Activated T-cell treated with anti-CD3 and anti-CD28 coated beads, Interleukin-2, amount 50 U/mL, for 24 hours (primary cell): ENCODE data around the gene EXOC6.

Experiments used
- DNase-seq: peaks from one replicate; pipeline ENCODE4 v3.0.0-alpha.2; 2020
- H3K27ac Mint-ChIP-seq: 2 replicates; pipeline ENCODE4 v1.8.0; 2020; ENCODE audit warnings: mild to moderate bottlenecking, mixed read lengths
- H3K27me3 Mint-ChIP-seq: 2 replicates; pipeline ENCODE4 v1.8.0; 2020; ENCODE audit warnings: mixed read lengths
- H3K36me3 Mint-ChIP-seq: 2 replicates; pipeline ENCODE4 v1.8.0; 2020; ENCODE audit warnings: low read depth, mixed read lengths
- H3K4me1 Mint-ChIP-seq: 2 replicates; pipeline ENCODE4 v1.8.0; 2020; ENCODE audit warnings: low read depth, mixed read lengths
- H3K4me3 Mint-ChIP-seq: 2 replicates; pipeline ENCODE4 v1.8.0; 2020; ENCODE audit warnings: mild to moderate bottlenecking, moderate library complexity, mixed read lengths
- H3K9me3 Mint-ChIP-seq: 2 replicates; pipeline ENCODE4 v1.8.0; 2020; ENCODE audit warnings: mixed read lengths

Gene EXOC6

DNA sequence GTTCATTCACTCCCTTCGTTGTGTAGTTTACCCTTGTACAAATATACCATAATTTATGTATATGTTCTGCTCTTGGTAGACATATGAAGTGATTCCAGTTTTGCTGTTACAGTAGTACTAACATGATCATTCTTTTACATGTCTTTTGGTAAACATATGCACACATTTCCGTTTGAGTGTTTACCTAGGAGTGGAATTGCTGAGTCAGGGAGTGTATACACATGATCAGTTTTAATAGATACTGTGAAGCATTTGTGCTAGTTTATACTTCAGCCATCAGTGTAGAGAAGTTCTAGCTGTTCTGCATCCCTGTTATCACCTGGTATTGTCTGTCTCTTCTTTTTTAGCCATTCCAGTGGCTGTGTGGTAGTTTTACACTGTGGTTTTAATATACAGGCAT is 177.8 kb downstream of the EXOC6 start:
- Mint-ChIP-seq H3K27ac (no peak overlapping the region), H3K27me3 (no peaks in the 10 kb centered on the region), H3K4me3 (no peak overlapping the region), H3K36me3 (peaks cover 6% of the 10 kb centered on the region), H3K4me1 (no peaks in the 10 kb centered on the region), H3K9me3 (no peaks in the 10 kb centered on the region)
- DNase-seq: no peak

DNA sequence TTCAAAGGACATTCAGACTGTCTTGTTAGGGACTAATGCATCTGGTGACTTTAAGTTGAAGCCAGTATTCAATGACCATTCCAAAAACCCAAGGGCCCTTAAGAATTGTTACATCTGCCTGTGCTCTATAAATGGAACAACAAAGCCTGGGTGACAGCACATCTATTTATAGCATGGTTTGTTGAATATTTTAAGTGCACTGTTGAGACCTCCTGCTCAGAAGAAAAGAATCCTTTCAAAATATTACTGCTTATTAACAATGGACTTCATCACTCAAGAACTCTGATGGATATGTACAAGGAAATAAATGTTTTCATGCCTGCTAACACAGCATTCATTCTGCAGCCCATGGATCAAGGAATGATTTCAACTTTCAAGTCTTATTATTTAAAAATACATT is 179.2 kb downstream of the EXOC6 start:
- peaks cover 6% of the 10 kb centered on the region for H3K36me3 Mint-ChIP-seq
- DNase-seq: no peak
- H3K4me3 Mint-ChIP-seq: no peak overlapping the region
- no peaks in the 10 kb centered on the region for H3K4me1 Mint-ChIP-seq
- H3K9me3 Mint-ChIP-seq: no peaks in the 10 kb centered on the region
- H3K27me3 Mint-ChIP-seq: no peaks in the 10 kb centered on the region
- H3K27ac Mint-ChIP-seq: no peak overlapping the region

DNA sequence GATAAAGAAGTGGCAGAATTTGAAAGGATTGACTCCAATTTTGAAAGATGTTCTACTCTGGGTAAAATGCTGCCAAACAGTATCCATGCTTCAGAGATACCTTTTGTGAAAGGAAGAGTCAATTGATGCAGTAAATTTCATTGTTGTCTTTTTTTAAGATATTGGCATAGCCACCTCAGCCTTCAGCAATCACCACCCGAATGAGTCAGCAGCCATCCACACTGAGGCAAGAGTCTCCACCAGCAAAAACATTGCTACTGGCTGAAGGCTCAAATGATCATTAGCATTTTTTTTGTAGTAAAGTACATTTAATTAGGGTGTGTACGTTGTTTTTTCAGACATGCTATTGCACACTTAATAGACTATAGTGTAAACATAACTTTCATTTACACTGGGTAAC is 180.6 kb downstream of the EXOC6 start:
- H3K27ac Mint-ChIP-seq: no peak overlapping the region
- H3K4me3 Mint-ChIP-seq: no peak overlapping the region

DNA sequence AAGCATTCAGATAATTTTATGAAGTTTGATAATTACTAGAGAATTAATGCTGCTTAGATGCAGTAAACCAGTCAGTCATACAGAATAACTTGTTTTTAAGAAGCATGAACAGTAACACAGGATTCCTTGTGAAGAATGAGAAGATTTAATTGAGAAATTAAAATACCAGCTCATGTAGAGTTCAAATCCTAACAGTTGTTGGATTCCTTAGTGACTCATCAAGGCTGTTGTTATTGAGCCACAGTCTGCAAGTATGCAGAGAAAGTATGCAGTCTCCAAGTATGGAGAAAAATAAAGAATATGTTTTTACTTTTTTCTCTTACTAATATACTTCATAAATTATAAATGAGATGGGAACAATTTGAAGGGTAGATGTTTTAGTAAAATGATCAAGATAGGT is 182.1 kb downstream of the EXOC6 start:
- Mint-ChIP-seq H3K27me3 (no peaks in the 10 kb centered on the region), H3K9me3 (no peaks in the 10 kb centered on the region), H3K4me1 (no peaks in the 10 kb centered on the region), H3K4me3 (no peak overlapping the region), H3K27ac (no peak overlapping the region), H3K36me3 (peaks cover 4% of the 10 kb centered on the region)
- DNase-seq: no peak

More for the DNA sequence above, 180.6 kb downstream of the EXOC6 start:
- H3K9me3 Mint-ChIP-seq: no peaks in the 10 kb centered on the region
- H3K36me3 Mint-ChIP-seq: peaks cover 6% of the 10 kb centered on the region
- DNase-seq: no peak
- no peaks in the 10 kb centered on the region for H3K27me3 Mint-ChIP-seq
- no peaks in the 10 kb centered on the region for H3K4me1 Mint-ChIP-seq

DNA sequence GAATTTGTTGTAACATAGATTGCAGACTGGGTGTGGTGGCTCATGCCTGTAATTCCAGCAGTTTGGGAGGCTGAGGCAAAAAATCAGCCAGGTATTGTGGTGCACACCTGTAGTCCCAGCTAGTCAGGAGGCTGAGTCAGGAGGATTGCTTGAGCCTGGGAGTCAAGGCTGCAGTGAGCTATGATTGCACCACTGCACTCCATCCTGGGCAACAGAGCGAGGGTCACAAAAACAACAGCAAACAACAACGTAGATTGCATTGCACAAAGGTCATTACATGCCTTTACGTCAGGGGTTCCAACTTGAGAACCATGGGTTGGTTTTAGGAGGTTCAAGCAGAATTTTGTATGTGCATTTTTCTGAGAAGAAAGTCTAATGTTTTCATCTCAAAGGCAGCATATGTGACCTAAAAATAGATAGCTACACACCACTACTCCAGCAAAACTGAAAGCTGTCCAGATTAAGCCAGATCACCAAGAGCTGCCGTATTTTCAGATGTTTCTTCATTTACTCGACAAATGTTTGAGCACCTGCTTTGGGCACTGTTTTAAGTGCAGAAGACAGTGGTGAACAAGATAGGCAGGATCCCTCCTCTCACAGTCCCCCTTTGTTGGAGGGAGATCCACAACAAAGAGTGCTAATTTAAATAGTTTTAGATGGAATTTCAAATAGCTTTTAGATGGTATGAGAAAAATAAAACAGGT is 183.9 kb downstream of the EXOC6 start:
- Mint-ChIP-seq H3K27ac (no peak overlapping the region), H3K4me1 (no peaks in the 10 kb centered on the region), H3K27me3 (no peaks in the 10 kb centered on the region), H3K36me3 (peaks cover 3% of the 10 kb centered on the region), H3K4me3 (no peak overlapping the region), H3K9me3 (no peaks in the 10 kb centered on the region)
- no peak for DNase-seq

DNA sequence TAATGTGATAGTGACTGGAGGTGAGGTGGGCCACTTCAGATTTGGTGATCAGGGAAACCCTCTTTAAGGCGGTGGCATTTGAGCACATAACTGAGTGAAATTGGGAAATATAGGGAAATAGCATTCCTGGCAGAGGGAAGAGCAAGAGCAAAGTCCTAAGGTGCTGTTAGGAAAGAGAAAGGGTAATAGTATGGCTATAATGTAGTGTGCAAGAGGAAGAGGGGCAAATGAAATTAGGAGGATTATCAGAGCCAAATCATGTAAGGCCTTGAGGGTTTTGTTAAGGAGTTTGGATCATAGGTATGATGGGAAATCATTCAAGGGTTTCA is 184.5 kb downstream of the EXOC6 start:
- H3K9me3 Mint-ChIP-seq: no peaks in the 10 kb centered on the region
- H3K4me1 Mint-ChIP-seq: no peaks in the 10 kb centered on the region
- H3K36me3 Mint-ChIP-seq: peaks cover 1% of the 10 kb centered on the region
- H3K27ac Mint-ChIP-seq: no peak overlapping the region
- H3K4me3 Mint-ChIP-seq: no peak overlapping the region
- no peak for DNase-seq
- no peaks in the 10 kb centered on the region for H3K27me3 Mint-ChIP-seq

DNA sequence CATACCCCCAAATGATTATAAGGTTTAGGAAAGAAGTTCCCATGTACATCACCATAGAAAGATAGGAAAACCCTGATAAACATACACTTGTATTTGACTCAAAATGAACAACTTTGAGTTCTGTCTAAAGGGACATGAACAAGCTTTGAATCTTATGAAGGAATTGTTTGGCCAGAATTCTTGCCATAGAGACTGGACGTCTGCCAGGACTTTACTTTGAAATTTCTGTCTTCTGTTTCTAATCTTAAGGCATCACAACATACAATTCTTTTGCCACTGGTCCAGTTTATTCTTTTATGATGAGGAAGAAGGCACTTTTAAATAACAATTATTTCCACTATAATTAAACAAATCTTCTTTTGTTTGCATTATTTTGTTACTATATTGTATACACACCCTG is 186.1 kb downstream of the EXOC6 start:
- H3K27me3 Mint-ChIP-seq: no peaks in the 10 kb centered on the region
- H3K27ac Mint-ChIP-seq: no peak overlapping the region
- no peak overlapping the region for H3K4me3 Mint-ChIP-seq
- H3K9me3 Mint-ChIP-seq: no peaks in the 10 kb centered on the region
- peaks cover 1% of the 10 kb centered on the region for H3K36me3 Mint-ChIP-seq
- H3K4me1 Mint-ChIP-seq: no peaks in the 10 kb centered on the region
- no peak for DNase-seq

DNA sequence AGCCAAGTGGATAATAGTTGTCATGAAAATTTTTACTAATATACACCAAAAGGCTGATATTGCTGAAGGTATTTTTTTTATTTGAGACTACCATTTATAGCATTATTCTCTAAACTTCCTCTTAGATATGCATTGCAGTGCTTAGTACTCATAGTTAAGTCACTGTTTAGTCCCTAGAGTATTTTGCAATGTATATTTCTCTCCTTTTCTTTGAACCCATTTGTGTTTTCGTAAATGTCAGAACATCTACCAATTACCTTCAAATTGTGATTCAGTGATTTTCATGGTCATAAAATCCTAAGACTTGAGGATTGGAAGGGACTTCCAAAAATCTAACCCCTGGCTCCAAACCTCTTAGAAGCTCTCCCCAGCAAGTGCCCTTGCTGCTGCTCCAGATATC is 190.8 kb downstream of the EXOC6 start:
- Mint-ChIP-seq H3K4me3 (no peak overlapping the region), H3K27me3 (no peaks in the 10 kb centered on the region), H3K4me1 (no peaks in the 10 kb centered on the region), H3K36me3 (peaks cover 1% of the 10 kb centered on the region), H3K9me3 (no peaks in the 10 kb centered on the region), H3K27ac (no peak overlapping the region)
- DNase-seq: no peak

DNA sequence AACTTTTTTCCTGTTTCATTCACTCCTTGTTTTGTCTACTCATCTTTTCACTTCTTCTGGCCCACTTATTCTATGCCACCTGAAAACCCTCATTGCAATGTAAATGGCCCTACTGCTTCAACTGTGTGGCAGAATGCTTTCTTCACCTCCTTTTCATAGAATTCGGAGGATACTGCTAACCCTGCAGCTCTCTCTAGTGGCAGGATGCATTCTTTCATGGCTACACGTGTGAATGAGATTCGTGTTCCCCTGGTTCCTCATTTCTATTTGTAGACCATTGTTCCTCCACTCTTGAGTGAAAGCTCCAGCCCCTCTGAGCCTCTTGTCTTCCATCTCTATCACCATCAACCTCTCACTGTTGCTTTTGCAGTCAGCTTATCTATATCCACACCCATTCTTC is 191.4 kb downstream of the EXOC6 start:
- no peak for DNase-seq
- Mint-ChIP-seq H3K4me1 (no peaks in the 10 kb centered on the region), H3K9me3 (no peaks in the 10 kb centered on the region), H3K27me3 (no peaks in the 10 kb centered on the region), H3K4me3 (no peak overlapping the region), H3K36me3 (peaks cover 1% of the 10 kb centered on the region), H3K27ac (no peak overlapping the region)

DNA sequence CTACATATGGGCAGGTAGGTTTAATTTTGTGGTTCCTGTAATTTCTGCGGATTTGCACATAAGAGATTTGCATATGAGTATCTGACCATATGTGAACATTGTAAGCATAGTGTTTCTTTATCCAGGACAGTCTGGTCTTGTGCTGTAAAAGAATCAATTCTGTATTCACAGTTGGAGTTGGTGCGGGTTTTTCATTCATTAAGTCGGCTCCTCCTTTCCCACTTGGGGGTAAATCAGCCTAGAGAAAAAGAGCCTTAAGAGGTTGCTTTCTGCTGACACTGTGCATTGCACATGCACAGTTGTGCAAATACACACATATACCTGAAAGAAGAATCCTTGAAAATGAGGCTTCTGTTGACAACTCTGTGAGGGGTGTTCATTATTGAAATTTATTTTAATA is 206.2 kb downstream of the EXOC6 start:
- peaks cover 3% of the 10 kb centered on the region for H3K27me3 Mint-ChIP-seq
- H3K27ac Mint-ChIP-seq: no peak overlapping the region
- no peak for DNase-seq
- H3K4me3 Mint-ChIP-seq: no peak overlapping the region
- H3K4me1 Mint-ChIP-seq: no peaks in the 10 kb centered on the region
- no peaks in the 10 kb centered on the region for H3K9me3 Mint-ChIP-seq
- H3K36me3 Mint-ChIP-seq: peaks cover 10% of the 10 kb centered on the region

DNA sequence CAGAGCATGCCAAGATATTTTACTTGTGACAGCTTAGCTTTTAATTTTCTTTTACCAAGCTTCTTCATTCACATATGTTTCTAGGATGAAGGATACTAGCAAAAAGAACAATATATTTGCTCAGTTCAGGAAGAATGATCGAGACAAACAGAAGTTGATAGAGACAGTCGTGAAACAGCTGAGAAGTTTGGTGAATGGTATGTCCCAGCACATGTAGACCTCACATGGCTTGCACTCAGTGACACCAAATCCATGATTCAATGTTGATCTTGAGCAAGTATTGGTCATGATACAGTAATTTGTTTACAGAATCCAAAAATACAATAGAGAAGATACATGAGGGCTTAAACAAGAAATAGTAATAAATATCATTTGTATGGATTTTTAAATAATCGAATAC is 209.8 kb downstream of the EXOC6 start:
- DNase-seq: no peak
- no peak overlapping the region for H3K27ac Mint-ChIP-seq
- H3K9me3 Mint-ChIP-seq: no peaks in the 10 kb centered on the region
- peaks cover 17% of the 10 kb centered on the region for H3K36me3 Mint-ChIP-seq
- peaks cover 22% of the 10 kb centered on the region for H3K4me1 Mint-ChIP-seq
- peaks cover 31% of the 10 kb centered on the region for H3K27me3 Mint-ChIP-seq
- no peak overlapping the region for H3K4me3 Mint-ChIP-seq

DNA sequence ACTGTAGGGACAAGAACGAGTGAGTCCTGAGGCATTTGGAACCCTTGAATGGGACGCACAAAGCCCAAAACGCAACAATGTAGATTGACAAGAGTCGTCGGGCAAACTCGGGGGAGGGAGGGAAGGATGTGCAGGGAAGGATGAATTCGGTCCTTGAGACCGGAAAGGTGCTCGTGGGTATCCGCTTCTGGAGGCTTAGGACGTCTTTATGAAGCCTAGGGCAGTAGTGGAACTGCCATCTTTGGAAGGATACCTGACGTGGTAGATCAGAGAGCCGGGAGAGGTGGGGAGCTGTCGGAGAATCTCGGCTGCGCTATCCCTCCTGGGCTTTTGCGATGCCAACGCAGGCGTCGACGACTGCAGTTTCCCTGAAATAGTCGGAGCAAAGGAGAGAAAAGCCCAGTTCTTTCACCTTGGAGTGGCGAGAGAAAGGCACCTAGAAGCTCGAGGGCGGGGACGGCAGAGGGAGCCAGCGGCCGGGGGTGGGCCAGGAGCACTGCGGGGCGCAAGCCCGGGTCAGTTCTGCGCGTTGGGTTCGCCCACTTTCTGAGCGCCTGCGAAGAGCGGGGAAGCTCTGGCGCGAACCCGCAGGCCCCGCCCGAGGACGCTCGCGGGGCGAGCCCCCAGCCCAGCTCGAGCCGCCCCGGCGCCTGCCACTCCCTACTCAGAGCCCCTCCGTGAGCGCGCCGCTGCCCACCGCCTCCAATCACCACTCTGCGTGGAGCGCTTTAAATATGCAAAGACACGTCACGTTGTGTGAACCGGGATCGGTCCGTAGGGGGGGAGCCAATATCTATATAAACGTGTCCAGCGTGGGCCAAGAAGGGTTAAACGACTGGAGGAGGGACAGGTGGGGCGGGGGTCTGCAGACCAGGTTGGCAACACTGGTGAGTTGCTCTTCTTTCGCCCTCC is 211.9 kb downstream of the EXOC6 start, which contains the start of gene CYP26C1:
CYP26C1 (plus strand) TSS at position 824 of the 912 bp plus-strand sequence. CDS start 466 bp downstream, outside the sequence.
- H3K27ac Mint-ChIP-seq: no peak within 1 kb of the TSS
- H3K4me3 Mint-ChIP-seq: peak within 1 kb of the TSS; percentile 72
- H3K27me3 Mint-ChIP-seq: peaks cover 51% of the 10 kb centered on the region
- DNase-seq: no peak
- peaks cover 26% of the 10 kb centered on the region for H3K4me1 Mint-ChIP-seq
- no peaks in the 10 kb centered on the region for H3K9me3 Mint-ChIP-seq
- H3K36me3 Mint-ChIP-seq: peaks cover 17% of the 10 kb centered on the region

DNA sequence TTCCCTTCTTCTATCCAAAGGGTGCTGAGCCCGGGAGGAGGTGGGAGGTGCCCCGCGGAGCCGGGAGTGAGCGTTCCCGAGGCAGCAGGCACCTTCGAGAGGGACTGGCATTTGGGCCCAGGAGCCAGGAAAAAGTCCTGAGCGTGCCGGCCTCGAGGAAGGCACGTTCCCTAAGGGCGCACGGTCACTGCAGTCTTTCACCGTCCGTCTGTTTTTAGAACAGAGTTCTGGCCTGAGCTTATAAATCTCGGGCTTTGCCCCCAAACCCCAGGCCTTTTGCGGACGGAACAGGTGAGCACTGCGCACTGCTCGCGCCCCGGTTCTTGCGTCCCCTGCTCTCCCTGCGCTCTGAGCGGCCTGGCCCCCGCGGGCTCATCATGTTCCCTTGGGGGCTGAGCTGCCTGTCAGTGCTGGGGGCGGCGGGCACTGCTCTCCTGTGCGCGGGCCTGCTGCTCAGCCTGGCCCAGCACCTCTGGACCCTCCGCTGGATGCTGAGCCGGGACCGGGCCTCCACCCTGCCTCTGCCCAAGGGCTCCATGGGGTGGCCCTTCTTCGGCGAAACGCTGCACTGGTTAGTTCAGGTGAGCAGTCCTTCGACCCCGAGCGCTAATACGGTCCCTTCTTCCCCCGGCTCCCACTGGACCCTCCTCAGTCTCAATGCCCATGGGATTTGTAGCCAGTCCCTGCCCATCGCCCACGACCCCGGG is 212.7 kb downstream of the EXOC6 start:
- peaks cover 57% of the 10 kb centered on the region for H3K27me3 Mint-ChIP-seq
- no peak overlapping the region for H3K27ac Mint-ChIP-seq
- H3K36me3 Mint-ChIP-seq: peaks cover 17% of the 10 kb centered on the region
- no peak overlapping the region for H3K4me3 Mint-ChIP-seq
- peaks cover 30% of the 10 kb centered on the region for H3K4me1 Mint-ChIP-seq
- no peak for DNase-seq
- no peaks in the 10 kb centered on the region for H3K9me3 Mint-ChIP-seq

DNA sequence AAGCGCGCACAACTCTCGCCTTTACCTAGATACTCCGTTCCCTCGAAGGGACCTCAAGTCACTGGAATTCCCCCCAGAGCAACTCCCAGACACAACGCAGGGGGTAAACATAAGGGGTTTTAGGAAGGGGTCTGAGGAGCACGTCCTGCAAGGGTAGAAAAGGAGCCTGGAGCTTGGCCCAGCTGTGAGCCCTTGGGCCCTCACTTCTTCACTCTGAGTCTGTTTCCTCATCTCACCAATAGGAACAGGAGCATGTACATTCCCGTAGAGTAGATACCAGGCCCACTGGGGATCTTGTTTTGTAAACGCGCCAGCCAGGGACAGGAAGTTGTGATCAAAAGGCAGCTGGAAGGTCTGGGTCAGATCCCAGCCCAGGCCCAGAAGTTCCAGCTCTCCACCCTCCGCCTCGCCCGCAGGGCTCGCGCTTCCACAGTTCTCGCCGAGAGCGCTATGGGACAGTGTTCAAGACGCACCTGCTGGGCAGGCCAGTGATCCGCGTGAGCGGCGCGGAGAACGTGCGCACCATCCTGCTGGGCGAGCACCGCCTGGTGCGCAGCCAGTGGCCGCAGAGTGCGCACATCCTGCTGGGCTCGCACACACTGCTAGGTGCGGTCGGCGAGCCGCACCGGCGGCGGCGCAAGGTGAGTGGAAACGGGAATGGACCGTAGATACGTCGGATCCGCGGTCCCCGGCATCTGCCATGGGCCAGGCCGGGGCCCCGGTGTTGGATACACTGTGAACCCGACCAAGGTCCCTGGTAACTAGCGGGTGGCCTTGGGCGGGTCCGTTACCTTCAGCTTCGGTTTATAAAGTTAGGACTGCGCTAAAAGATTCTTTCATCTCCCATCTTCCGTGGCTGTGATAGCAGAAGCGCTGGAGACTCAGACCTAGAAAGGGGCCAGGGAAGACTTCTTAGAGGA is 213.5 kb downstream of the EXOC6 start:
- Mint-ChIP-seq H3K9me3 (no peaks in the 10 kb centered on the region), H3K27ac (no peak overlapping the region), H3K4me1 (peaks cover 30% of the 10 kb centered on the region), H3K27me3 (peaks cover 64% of the 10 kb centered on the region), H3K4me3 (peak overlapping the region; percentile 72), H3K36me3 (peaks cover 17% of the 10 kb centered on the region)
- DNase-seq: peak; percentile 43
